Esophagus (tissue), 2 donors: ENCODE data around the gene BCAS3. TPM values are rescaled to one million over a fixed set of nuclear protein-coding genes. Genes with fewer than 3 reads are reported as not detected.
A peak's percentile ranks its signal among the peaks of the same experiment; 100 is the strongest.

Experiments
- H3K27ac ChIP-seq, 2 donors: one replicate each; pipeline ENCODE4 v1.5.1; 2013; ENCODE audit warnings: low read depth in 2 of 2, mild to moderate bottlenecking in 2 of 2, inconsistent platforms in 1 of 2, low read length in 1 of 2, moderate library complexity in 1 of 2
- H3K27me3 ChIP-seq, 2 donors: one replicate each; pipeline ENCODE4 v1.6.1; 2013; ENCODE audit warnings: low read length in 2 of 2, control low read depth in 1 of 2, mild to moderate bottlenecking in 1 of 2; ENCODE audit not compliant: insufficient read depth in 2 of 2, control insufficient read depth in 1 of 2
- H3K36me3 ChIP-seq, 2 donors: one replicate each; pipeline ENCODE4 v1.6.1; 2013; ENCODE audit warnings: low read length in 1 of 2; ENCODE audit not compliant: control insufficient read depth in 2 of 2, insufficient read depth in 2 of 2
- H3K4me1 ChIP-seq, 2 donors: one replicate each; pipeline ENCODE4 v1.6.1; 2013; ENCODE audit warnings: low read length in 1 of 2; ENCODE audit not compliant: control insufficient read depth in 2 of 2, insufficient read depth in 2 of 2
- H3K4me3 ChIP-seq, 2 donors: one replicate each; pipeline ENCODE4 v1.5.1; 2013; ENCODE audit warnings: low read length in 2 of 2, mild to moderate bottlenecking in 2 of 2, low read depth in 1 of 2, moderate library complexity in 1 of 2
- H3K9me3 ChIP-seq, 2 donors: one replicate each; pipeline ENCODE4 v1.6.1; 2013; ENCODE audit warnings: mild to moderate bottlenecking in 2 of 2, low read depth in 1 of 2, low read length in 1 of 2, moderate library complexity in 1 of 2; ENCODE audit not compliant: control insufficient read depth in 2 of 2, insufficient read depth in 1 of 2
- WGBS, 2 donors: extraction: QIAGEN DNeasy Blood & Tissue Kit; methylation state at CpG; one replicate each; pipeline ENCODE4 v1.1.7; 2013; 5-methylcytosine and 5-hydroxymethylcytosine counted together
- polyA plus RNA-seq, 2 donors: library from polyadenylated mRNA; stranded (reverse); fragments of 200-250 nt; gene quantifications; one replicate each; pipeline ENCODE4 v1.2.3, GENCODE V29; 2013
- donor health status: healthy with polysubstance abuse.
- donor health status: Bipolar disorder and iron deficiency.

The BCAS3 gene
- polyA plus RNA-seq, 2 donors = 4.7 to 6.6 TPM

DNA sequence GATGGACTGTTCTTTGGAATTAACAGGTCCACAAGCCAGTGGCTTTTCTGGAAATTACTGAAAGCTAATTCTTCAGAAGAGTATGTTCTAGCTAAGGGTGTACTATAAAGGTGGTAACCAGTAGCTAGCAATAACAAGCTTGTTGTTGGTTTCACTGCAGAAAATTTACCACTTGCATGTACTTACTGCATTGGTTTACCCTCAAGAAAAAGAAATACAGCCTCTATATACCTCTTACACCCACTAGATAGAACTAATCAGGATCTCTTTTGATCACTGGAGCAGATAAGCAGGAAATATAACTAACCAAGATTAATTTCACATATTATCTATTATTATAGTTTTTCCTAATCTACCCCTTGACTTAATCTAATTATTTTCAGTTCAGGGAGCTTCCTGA lies 537.1 kb downstream of the BCAS3 start:
- H3K4me3 ChIP-seq = no peak overlapping the region
- H3K9me3 ChIP-seq = no peaks in the 10 kb centered on the region
- H3K36me3 ChIP-seq = no peaks in the 10 kb centered on the region
- no peak overlapping the region for H3K27ac ChIP-seq
- no peaks in the 10 kb centered on the region for H3K4me1 ChIP-seq
- no peaks in the 10 kb centered on the region for H3K27me3 ChIP-seq

DNA sequence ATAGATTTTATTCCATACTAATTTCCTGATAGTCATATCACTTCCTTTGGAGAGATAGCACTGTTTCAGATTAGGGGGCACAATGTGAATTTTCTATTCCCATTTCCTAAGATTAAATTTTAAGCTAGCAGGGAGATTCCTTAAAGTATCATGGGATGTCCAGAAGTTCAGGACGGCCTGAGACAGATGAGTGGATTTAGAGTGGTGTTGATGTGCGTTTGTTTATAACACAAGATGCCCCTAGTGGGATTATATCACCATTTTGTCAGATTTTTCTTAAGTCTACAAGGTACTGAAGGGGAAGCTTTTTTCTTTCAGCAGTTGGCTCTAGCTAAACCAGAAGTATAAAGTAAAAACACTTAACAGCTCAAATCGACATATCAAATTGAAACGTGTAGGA lies 538.4 kb downstream of the BCAS3 start:
- no peak overlapping the region for H3K27ac ChIP-seq
- no peaks in the 10 kb centered on the region for H3K36me3 ChIP-seq
- no peaks in the 10 kb centered on the region for H3K4me1 ChIP-seq
- H3K27me3 ChIP-seq = no peaks in the 10 kb centered on the region
- H3K9me3 ChIP-seq = no peaks in the 10 kb centered on the region
- WGBS, 2 donors = 96 to 98% methylated on average over 4 of the region's 4 CpGs
- H3K4me3 ChIP-seq = no peak overlapping the region

DNA sequence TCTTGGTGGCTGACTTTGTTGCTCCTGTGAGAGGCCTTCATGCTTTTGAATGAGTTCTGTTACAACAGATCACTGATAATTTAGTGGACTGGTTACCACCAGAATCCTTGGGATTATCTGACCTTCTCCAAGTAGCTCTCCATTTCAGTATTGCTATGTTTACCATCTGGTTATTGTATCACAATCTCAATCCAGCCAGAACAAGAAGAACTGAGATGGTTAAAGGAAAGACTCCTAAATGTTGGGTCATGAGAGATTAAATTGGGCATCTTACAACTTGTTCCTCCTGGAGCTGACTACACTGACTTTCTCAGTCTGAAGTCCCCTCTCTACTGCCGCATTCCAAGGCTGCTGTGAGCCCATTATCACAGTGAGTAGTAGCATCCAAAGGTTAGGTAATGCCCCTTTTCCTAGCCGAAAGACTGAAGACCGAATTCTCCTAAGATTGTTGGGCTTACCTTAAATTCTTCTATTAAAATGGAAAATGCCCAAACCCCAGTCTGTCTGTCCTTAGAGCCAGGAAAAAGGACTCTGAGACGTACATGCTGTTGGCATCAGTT lies 540.3 kb downstream of the BCAS3 start:
- Histone ChIP-seq H3K9me3 (no peaks in the 10 kb centered on the region), H3K27ac (no peak overlapping the region), H3K36me3 (no peaks in the 10 kb centered on the region), H3K27me3 (no peaks in the 10 kb centered on the region), H3K4me1 (no peaks in the 10 kb centered on the region), H3K4me3 (no peak overlapping the region)
- 88 to 93% methylated on average over 4 of the region's 4 CpGs for WGBS, 2 donors

DNA sequence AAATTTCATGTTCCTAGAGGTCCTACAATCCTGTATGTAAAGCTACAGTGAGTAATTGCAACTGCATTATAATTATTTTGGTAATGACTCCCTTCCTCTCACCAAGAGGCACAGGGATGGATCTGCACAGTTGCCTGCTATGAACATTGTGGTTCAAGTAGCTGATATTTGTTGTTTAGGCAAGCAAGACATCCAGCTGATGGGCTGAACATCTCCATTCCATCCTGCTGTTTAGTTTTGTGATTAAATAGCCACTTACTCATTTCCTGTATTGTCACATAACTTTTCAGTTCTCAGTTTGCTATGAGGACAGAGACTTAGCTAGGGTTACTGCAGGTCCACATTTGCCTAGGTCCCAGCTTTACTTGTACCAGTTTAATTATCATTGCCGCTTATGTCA lies 540.8 kb downstream of the BCAS3 start:
- Histone ChIP-seq H3K9me3 (no peaks in the 10 kb centered on the region), H3K4me1 (no peaks in the 10 kb centered on the region), H3K27me3 (no peaks in the 10 kb centered on the region), H3K36me3 (no peaks in the 10 kb centered on the region), H3K27ac (no peak overlapping the region), H3K4me3 (no peak overlapping the region)
- 89 to 98% methylated on average over 1 of the region's 1 CpG for WGBS, 2 donors

DNA sequence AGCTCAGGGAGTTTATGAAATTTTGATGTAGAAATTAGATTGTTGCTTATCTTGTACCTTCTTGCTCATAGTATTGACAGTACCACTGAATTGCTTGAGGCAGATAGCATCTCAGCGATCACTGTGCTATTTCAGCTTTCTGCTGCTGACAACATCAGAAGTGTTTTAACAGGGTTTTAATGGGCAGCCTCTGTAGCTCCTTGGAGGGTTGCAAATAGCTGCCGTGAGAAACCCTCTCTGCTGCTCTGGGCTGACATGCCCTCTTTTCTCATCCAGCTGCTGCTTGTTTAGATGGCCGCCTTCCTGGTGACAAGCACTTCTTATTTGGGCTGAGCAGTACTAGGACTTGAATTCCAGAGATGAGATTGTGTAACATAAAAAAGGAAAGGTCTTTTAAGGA lies 541.8 kb downstream of the BCAS3 start:
- Histone ChIP-seq H3K4me1 (no peaks in the 10 kb centered on the region), H3K36me3 (no peaks in the 10 kb centered on the region), H3K9me3 (no peaks in the 10 kb centered on the region), H3K27me3 (no peaks in the 10 kb centered on the region), H3K27ac (peak overlapping the region in 1 of 2 donors; percentile 22), H3K4me3 (no peak overlapping the region)
- WGBS, 2 donors = 69 to 72% methylated on average over 3 of the region's 3 CpGs

DNA sequence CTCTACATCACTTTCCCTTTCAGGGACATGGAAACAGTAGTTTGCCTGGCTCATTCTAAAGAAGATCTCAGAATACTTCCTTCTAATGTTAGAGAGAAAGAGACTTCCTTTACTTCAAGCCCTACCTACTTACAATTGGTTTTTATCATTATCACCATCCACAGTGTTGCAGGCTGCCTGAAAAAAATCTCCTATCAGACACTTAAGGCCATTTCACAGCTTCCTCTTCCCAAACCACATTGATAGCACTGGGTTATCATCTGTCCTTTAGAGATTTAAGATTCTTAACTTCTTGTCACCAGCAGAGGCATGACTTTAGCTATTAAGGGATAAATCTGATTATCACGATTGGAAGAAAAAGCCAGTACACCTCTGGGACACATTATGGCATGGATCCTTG lies 543.5 kb downstream of the BCAS3 start:
- Histone ChIP-seq H3K27ac (no peak overlapping the region), H3K27me3 (no peaks in the 10 kb centered on the region), H3K4me3 (no peak overlapping the region), H3K36me3 (no peaks in the 10 kb centered on the region), H3K9me3 (no peaks in the 10 kb centered on the region), H3K4me1 (no peaks in the 10 kb centered on the region)
- WGBS, 2 donors = 84 to 89% methylated on average over 1 of the region's 1 CpG

DNA sequence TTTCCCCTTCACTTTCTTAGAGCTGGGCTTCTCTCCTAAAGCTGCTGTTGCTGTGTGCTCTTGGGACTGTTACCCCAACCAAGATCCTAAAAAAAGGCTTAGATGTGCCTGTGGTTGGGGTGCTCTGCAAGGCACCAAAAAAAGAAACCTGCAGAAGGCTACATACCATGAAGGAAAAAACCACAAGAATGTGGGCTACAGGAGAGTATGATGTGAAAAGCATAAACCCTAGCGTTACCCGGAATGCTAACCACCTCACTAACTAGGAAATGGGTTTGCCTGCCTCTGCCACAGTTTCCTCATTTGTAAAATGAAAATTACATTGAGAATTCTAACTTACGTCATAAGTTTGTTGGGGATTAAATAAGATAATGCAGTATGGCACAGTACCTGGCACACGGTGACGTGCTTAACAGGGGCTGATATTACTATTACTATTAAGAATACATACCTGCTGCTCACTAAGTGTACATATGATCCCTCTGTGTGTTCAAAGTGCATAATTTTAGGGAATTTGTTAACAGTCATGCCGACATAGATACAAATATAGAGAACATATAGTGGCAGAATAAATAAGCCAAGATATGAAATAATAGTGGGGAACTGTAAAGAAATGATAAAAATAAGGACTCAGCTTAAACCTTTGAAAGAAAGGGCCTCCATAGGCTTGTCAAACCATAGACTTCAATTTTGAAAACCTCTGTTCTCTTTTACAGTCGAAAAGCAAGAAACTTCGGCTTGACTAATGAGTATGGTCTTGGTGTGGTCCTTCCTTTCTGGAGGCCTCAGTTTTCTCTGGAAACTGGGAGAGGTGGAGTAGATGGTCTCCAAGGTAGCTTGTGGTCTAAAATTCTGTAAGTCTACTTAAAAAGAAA lies 544.2 kb downstream of the BCAS3 start:
- H3K27ac ChIP-seq = no peak overlapping the region
- 83 to 90% methylated on average over 8 of the region's 8 CpGs for WGBS, 2 donors

DNA sequence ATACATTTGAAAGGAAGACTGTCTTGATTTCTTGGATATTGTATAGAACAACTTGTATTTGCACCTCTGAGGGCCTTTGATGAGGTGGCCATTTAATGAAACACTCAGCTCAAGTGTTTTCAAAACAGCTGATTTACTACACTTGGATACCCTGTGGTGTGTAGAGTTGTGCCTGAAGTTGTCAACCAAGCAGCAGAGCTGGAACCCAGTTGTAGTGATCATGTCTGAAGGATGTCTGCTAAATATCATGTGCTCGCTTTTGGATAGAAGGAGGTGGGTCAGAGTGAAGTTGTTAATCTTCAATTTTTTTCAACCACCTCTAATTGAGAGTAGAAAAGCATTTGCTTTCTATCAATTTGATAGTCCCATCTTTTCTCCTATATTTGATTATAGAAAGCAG lies 546.1 kb downstream of the BCAS3 start:
- H3K36me3 ChIP-seq = no peaks in the 10 kb centered on the region
- no peak overlapping the region for H3K4me3 ChIP-seq
- H3K27ac ChIP-seq = no peak overlapping the region
- H3K9me3 ChIP-seq = no peaks in the 10 kb centered on the region
- no peaks in the 10 kb centered on the region for H3K4me1 ChIP-seq
- 91 to 98% methylated on average over 1 of the region's 1 CpG for WGBS, 2 donors
- H3K27me3 ChIP-seq = no peaks in the 10 kb centered on the region

More for the DNA sequence above, 544.2 kb downstream of the BCAS3 start:
- no peaks in the 10 kb centered on the region for H3K9me3 ChIP-seq
- no peaks in the 10 kb centered on the region for H3K36me3 ChIP-seq
- no peaks in the 10 kb centered on the region for H3K4me1 ChIP-seq
- H3K27me3 ChIP-seq = no peaks in the 10 kb centered on the region
- H3K4me3 ChIP-seq = no peak overlapping the region

DNA sequence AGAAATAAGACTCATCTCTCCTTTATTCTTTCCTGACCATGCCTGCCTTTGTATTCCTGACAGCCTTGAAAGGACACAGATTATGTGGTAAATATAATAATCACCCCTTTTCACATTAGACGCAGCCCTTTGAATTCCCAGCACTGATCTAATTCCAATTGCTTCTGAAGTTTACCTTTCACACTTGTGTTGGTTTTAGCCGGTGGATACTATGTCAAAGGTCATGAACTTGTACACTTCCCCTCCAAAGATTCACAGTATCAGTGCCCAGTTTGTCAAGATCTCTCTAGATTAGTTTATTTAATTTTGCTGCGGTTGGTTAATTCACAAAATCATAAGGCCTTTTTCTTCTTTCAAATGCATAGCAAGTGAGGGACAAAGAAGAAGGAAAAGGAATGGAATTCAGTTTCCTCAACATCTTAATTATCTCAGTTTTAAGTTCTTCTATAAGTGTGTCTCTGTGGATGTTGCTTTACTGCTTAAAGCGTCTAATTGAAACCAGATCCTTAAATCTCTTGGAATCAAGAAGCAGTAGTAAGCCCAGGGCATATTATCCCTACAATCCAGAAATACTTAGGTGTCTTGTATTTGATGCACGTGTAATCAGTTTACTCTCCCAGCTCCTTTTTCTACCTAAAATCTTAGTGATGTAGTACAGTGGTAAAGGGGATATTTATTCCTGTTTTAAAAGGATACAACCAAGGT lies 547.7 kb downstream of the BCAS3 start:
- Histone ChIP-seq H3K36me3 (no peaks in the 10 kb centered on the region), H3K4me3 (no peak overlapping the region), H3K9me3 (no peaks in the 10 kb centered on the region), H3K4me1 (no peaks in the 10 kb centered on the region), H3K27ac (no peak overlapping the region), H3K27me3 (no peaks in the 10 kb centered on the region)
- 75 to 84% methylated on average over 5 of the region's 5 CpGs for WGBS, 2 donors
